ENCODE data around the gene CARD14. TPM values are rescaled to one million over a fixed set of nuclear protein-coding genes. Genes with fewer than 3 reads are reported as not detected.
"Not testable (repeated sequence)": the region's sequence is repeated elsewhere in the genome, so short reads cannot be mapped to it uniquely, and the experiment has no call there.

The CARD14 gene
- total RNA-seq, 1 donor from 2014 or later, result 0.34 TPM

DNA sequence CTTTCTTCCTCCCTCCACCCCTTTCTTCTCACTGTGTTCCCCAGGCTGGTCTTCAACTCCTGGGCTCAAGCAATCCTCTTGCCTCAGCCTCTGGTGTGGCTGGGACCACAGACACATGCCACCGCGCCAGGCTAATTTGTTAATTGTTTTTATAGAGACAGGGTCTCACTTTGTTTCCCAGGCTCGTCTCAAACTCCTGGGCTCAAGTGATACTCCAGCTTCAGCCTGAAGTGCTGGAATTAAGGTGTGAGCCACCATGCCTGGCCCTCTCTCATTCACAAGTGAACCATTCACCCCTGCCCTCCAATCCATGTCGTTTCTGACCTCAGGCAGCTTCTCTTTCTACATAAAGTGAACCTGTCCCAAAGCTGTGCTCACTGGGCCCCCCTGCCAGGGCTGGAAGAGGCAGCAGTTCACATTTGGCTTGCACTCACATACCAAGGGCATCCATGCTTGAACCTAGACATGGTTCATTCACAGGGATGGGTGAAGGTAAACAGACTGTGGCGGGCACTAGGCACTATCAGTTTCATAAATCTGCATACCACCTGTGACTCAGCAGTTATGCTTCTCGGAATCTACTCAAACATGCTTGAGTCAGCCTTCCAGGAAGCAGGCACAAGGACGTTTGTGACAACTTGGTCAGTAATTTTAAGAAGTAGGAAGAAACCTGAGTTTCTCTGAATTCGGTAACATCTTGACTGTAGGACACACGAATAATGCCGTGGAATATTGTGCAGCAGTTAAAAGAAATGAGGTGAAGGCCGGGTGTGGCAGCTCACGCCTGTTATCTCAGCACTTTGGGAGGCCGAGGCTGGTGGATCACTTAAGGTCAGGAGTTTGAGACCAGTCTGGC, 84.8 kb downstream of the CARD14 start:
- peak; percentile 88 for DNase-seq

DNA sequence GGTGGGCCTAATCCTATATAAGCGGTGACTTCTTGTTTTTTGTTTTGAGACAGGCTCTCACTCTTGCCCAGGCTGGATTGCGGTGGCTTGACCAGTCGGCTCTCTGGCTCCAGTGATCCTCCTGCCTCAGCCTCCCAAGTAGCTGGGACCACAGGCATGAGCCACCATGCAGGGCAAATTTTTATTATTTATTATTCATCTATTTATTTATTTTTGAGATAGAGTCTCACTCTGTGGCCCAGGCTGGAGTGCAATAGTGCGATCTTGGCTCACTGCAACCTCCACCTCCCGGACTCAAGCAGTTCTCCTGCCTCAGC, 86.2 kb downstream of the CARD14 start:
- DNase-seq, result no peak

- DNase-seq, result no peak
Measured at GRCh38 chr17:80257716-80258213, 87.9 kb downstream of the CARD14 start.

DNA sequence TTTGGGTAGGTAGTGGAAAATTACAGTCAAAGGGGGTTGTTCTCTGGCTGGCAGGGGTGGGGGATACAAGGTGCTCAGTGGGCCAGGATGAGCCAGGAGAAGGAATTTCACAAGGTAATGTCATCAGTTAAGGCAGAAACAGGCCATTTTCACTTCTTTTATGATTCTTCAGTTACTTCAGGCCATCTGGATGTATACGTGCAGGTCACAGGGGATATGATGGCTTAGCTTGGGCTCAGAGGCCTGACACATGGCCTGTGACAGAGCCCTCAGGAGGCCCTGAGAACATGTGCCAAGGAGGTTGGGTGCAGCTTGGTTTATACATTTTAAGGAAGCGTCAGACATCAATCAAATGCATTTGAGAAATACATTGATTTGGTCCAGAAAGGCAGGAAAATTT, 88.5 kb downstream of the CARD14 start:
- not testable (repeated sequence) for DNase-seq

Other genes with a start within 250 kb of the CARD14 start
- 44.9 and 61.8 TPM in 2 replicates for gene TBC1D16, start 134.2 kb upstream of the CARD14 start, total RNA-seq
- 1.4 and 2.2 TPM in 2 replicates for gene CCDC40, start 133.4 kb upstream of the CARD14 start, total RNA-seq
- gene GAA, start 68.4 kb upstream of the CARD14 start, total RNA-seq, result 47.7 and 52.4 TPM in 2 replicates
- gene EIF4A3, start 22.9 kb upstream of the CARD14 start, total RNA-seq, result 99.6 and 235 TPM in 2 replicates
- gene SGSH, start 50.3 kb downstream of the CARD14 start, total RNA-seq, result 14.3 and 20.3 TPM in 2 replicates
- 13.3 and 14.8 TPM in 2 replicates for gene SLC26A11, start 50.4 kb downstream of the CARD14 start, total RNA-seq
- gene RNF213, start 90.8 kb downstream of the CARD14 start, total RNA-seq, result 111 and 162 TPM in 2 replicates
- 19.5 and 27.6 TPM in 2 replicates for gene ENDOV, start 245.1 kb downstream of the CARD14 start, total RNA-seq